WERI-Rb-1 (cell line): ENCODE results near the gene ABCA4.

Source experiments
- DNase-seq: peaks from one replicate; pipeline ENCODE4 v3.0.0-alpha.2; 2020
- H3K27ac ChIP-seq: fragments of 250-450 bp; sonication (Bioruptor Pico); 2 replicates; pipeline ENCODE4 v1.5.1; 2020; ENCODE audit warnings: mild to moderate bottlenecking, moderate library complexity
- H3K27me3 ChIP-seq: fragments of 250-450 bp; sonication (Bioruptor Pico); 2 replicates; pipeline ENCODE4 v1.5.1; 2021; ENCODE audit warnings: mild to moderate bottlenecking, low read depth, moderate library complexity; ENCODE audit not compliant: insufficient read depth, severe bottlenecking
- H3K36me3 ChIP-seq: fragments of 250-450 bp; sonication (Bioruptor Pico); 2 replicates; pipeline ENCODE4 v1.5.1; 2020; ENCODE audit warnings: mild to moderate bottlenecking, moderate library complexity
- H3K4me3 ChIP-seq: 2 replicates; pipeline ENCODE4 v1.5.1; 2011; ENCODE audit warnings: low read depth, mild to moderate bottlenecking, control low read depth, low read length
- H3K9me3 ChIP-seq: fragments of 250-450 bp; sonication (Bioruptor Pico); 2 replicates; pipeline ENCODE4 v1.5.1; 2021; ENCODE audit warnings: mild to moderate bottlenecking, moderate library complexity; ENCODE audit not compliant: severe bottlenecking
- TF ChIP-seq, protein P1 (sequence below): IDR thresholded peaks from 2 replicates; pipeline ENCODE4 v1.5.1; 2011; ENCODE audit warnings: low read depth, mild to moderate bottlenecking, control low read depth, inconsistent platforms, low read length

The ABCA4 gene

DNA sequence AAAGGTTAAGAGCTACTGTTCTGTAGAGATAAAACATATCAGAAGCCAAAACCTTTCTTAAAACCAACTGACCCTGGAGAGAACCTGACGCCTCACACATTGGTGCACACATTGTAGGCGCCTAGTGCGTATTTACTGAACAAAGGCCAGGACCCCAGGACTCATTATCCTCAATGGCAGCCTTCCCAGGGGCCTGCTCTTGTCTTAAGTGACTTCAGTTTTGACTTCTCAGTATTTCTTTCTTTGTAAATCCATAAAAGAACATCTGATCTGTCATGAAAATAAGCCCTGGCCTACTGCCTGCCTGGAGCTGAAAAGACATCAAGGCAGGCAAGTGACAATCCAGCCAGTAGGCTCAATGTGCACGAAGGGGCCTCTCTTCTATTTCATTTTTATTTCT is 27.6 kb downstream of the ABCA4 start:
- TF ChIP-seq, protein P1, sequence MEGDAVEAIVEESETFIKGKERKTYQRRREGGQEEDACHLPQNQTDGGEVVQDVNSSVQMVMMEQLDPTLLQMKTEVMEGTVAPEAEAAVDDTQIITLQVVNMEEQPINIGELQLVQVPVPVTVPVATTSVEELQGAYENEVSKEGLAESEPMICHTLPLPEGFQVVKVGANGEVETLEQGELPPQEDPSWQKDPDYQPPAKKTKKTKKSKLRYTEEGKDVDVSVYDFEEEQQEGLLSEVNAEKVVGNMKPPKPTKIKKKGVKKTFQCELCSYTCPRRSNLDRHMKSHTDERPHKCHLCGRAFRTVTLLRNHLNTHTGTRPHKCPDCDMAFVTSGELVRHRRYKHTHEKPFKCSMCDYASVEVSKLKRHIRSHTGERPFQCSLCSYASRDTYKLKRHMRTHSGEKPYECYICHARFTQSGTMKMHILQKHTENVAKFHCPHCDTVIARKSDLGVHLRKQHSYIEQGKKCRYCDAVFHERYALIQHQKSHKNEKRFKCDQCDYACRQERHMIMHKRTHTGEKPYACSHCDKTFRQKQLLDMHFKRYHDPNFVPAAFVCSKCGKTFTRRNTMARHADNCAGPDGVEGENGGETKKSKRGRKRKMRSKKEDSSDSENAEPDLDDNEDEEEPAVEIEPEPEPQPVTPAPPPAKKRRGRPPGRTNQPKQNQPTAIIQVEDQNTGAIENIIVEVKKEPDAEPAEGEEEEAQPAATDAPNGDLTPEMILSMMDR = no peak
- Histone ChIP-seq H3K27ac (no peak overlapping the region), H3K4me3 (no peak overlapping the region)

DNA sequence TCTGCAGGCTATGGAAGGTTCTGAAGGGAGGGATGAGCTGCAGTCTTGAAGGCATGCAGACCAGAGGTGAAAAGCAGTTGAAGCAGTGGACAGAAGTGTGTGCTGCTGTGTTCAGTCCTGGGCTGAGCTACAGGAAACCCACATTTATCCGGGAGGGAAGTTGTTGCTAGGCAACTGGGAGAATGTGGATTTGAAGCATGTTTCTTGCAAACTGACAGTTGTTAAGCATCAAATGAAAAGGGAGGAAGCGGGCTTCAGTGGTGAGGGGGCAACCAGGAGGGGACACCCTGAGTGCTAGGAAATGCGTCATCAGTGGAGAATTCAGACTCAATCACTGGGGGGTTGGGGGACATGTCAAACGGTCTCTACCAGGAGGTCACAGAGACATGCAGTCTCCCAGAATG is 28.7 kb downstream of the ABCA4 start:
- TF ChIP-seq, protein P1 = no peak
- no peak for DNase-seq

More for the DNA sequence above, 27.6 kb downstream of the ABCA4 start:
- no peaks in the 10 kb centered on the region for H3K27me3 ChIP-seq
- H3K36me3 ChIP-seq = peaks cover 30% of the 10 kb centered on the region
- H3K9me3 ChIP-seq = no peaks in the 10 kb centered on the region
- no peak for DNase-seq

DNA sequence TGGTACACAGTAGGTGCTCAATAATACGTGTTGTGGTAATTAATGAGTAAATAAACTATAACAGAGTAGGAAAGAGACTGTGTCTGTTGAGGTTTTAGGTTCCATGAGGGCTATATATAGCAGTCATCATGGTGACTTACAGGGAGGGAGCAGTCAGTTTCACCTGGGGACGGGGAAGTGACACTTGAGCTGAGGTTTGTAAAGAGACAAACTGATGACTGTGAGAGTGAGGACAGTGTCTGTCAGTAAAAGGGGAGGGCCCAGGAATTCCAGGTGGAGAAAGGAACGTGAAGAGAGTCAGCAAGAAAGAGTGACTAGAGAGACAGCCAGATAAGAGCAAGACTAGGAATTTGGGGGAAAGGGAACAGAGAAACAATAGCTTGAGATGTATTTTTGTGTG is 30.2 kb downstream of the ABCA4 start:
- Histone ChIP-seq H3K27ac (no peak overlapping the region), H3K36me3 (peaks cover 7% of the 10 kb centered on the region; the same call in 1 of the 2 replicates), H3K9me3 (no peaks in the 10 kb centered on the region), H3K4me3 (no peak overlapping the region), H3K27me3 (no peaks in the 10 kb centered on the region)
- TF ChIP-seq, protein P1 = no peak
- no peak for DNase-seq

More for the DNA sequence above, 28.7 kb downstream of the ABCA4 start:
- Histone ChIP-seq H3K27me3 (no peaks in the 10 kb centered on the region), H3K36me3 (peaks cover 18% of the 10 kb centered on the region), H3K4me3 (no peak overlapping the region), H3K9me3 (no peaks in the 10 kb centered on the region), H3K27ac (no peak overlapping the region)

DNA sequence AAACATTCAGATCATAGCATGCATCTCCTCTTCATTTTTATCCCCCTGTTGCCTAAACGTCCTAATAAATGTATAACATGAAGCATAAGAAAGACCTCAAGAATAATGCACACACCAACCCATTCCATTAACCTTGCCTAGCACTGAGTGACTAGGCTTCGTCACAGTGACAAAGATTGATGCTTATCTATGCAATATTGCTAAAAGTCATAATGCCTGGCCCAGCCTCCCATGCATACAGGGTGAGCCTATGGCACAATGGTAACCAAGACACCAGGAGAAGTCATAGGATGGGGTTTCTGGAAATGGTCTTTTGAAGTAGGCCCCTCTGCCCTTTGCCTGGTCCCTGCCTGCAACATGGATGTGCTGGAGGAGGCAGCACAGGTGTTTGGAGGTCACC is 33.8 kb downstream of the ABCA4 start:
- Histone ChIP-seq H3K27me3 (no peaks in the 10 kb centered on the region), H3K27ac (no peak overlapping the region), H3K36me3 (no peaks in the 10 kb centered on the region; the same call in 1 of the 2 replicates), H3K4me3 (no peak overlapping the region), H3K9me3 (no peaks in the 10 kb centered on the region)
- DNase-seq = no peak
- TF ChIP-seq, protein P1 = no peak

DNA sequence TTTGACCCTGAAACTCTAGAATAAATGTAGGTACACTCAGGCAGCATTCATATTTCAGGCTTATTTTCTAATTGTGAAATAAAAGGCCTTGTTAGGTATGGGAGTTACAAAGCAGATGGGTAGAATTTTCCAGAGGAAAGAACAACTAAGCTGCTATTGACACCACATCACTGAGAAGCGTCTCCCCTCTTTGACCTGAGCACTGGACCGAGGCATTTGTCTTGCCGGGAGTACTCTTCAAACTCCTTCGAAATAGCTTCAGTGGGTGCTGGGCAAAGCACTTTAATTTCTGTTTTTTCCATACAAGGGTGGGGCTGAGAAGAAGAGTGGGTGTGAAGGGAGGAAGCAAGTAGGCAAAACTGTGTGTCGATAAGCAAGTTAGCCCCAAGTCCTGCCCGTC is 36.4 kb downstream of the ABCA4 start:
- TF ChIP-seq, protein P1 = no peak

DNA sequence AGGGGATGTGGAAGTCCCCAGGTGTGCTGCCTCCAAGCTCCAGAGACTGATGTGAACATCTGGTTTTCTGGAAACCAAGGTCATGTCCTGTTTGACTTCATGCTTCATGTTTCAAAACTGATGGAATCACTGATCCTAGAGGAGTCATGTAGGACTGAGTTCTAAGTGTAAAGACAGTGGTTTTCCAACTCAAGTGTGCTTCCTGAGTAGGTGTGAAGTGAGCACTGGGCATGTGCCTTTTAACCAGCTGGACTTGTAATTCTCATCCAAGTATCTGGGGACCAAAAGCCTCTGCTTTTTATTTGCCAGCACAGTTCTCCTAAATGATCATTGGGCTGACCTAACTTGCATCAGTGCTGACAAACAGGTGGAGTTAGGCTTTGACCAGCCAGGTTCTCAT is 36.9 kb downstream of the ABCA4 start:
- H3K27ac ChIP-seq = no peak overlapping the region
- TF ChIP-seq, protein P1 = no peak
- DNase-seq = no peak
- no peaks in the 10 kb centered on the region for H3K27me3 ChIP-seq
- no peaks in the 10 kb centered on the region; the same call in none of the 2 replicates for H3K36me3 ChIP-seq
- no peak overlapping the region for H3K4me3 ChIP-seq
- H3K9me3 ChIP-seq = no peaks in the 10 kb centered on the region

More for the DNA sequence above, 36.4 kb downstream of the ABCA4 start:
- DNase-seq = no peak
- H3K27me3 ChIP-seq = no peaks in the 10 kb centered on the region
- no peak overlapping the region for H3K27ac ChIP-seq
- no peaks in the 10 kb centered on the region for H3K9me3 ChIP-seq
- no peaks in the 10 kb centered on the region; the same call in none of the 2 replicates for H3K36me3 ChIP-seq
- H3K4me3 ChIP-seq = no peak overlapping the region
